ENCODE data around the gene C5orf47.
"Not testable (repeated sequence)": the region's sequence is repeated elsewhere in the genome, so short reads cannot be mapped to it uniquely, and the experiment has no call there.

C5orf47 gene

DNA sequence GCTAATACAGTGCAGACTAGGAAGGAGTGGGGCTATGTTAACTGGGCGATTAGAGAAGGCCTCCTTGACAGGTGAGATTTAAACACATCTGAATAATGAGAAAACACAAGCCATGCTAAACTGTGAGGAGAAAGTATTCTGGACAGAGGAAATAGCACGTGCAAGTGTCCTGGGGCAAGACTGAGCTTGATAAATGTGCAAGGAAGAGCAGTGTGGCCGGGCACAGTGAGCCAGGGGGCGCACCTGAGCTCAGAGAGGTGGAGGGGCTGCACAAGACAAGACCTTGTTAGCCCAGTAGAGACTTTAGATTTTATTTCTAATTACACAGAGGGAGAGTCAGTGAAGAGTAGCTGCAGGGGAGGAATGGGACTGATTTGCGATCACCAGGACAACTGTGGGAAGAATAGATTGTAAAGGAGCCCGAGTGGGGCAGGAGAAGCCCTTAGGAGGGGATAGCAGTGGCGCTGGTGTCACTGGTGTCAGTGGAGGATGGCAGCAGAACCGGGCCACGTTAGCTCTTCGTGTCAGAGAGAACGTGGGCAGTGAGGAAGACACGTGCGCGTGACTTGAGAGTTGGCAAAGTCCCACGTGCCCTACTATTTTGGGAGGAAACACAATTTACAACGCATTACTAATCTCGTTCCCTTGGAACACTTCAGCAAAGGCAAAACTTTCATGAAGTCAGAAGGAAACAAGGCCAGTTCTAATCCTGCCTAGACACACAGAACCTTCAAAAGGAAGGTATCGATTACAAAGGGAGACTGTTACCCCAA lies 17.9 kb upstream of the C5orf47 start:
- no peak for DNase-seq

DNA sequence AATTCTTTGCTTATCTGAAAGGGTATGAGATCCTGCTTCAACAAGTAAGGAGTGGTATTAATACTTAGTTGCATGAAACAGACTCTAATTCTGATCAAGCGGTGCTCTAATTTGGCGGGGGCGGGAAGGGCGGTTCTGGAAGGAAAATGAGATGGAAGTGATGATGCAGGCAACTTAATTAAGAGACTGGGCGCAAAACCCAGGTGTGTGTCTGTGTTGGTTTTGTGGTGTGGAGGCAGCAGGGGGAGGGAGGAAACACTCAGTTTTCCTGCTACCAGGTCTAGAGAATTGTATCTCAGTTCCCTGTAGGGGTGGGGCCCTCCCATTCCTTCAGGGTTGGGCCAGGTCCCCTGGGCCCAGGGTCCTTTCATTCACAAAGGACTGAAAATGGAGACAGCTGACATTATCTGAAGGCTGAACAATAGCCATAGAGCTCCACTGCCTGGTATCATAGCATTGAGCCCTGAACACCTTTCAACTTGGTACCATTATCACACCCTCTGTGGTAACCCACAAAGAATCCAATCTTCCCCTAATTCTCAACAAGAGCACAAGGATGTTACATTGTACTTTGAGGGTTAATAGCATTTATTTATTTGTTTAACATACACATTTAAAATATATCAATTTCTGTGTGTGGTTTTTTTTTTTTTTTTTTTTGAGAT lies 17.2 kb upstream of the C5orf47 start:
- DNase-seq = no peak

DNA sequence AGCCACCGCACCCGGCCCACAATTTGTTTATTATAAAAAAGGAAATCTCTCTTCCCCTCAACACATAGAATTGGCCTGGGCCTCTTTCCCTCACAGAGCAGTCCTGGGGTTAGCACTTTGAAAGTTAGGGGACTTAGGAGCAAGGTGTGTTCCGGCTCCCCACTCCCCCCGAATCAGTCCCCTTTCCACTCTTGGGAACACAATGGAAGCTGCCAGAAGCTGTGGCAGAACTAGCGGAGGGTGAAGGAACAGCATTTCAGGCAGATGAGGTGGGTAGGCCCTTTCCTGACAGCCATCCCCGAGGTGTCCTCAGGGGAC lies 16.4 kb upstream of the C5orf47 start:
- DNase-seq = no peak

DNA sequence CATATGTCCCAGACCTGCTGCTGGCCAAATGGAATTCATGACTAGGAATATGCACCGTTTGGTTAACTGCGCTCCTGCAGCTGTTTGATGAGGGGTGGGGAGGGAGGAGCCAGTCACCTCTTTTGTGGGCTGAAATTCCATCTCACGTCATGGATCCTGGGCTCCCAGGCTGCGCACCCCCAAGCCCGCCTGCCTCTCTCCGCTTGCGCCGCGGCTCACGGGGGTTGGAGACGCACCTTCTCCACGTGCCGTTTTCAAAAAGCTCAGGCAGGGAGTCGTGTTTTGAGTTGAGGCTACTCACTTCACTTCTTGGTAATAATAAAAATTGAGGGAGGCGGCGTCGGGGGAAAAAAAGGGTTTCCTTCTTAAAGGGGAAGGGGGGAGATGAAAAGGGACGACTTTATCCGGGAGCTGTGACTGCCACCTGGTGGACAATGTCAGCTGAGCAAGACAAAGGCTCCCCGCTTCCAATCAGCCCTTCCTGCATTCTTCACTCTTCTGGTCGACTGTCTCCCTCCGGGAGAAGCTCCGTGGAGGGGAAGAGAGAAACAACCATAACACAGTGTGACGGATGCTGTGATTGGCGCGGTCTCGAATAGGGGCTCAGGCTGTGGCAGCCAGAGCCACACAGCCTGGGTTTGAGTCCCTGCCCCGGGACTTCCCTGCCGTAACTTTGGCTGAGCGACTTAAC lies 15.9 kb upstream of the C5orf47 start:
- DNase-seq = peak; percentile 19

DNA sequence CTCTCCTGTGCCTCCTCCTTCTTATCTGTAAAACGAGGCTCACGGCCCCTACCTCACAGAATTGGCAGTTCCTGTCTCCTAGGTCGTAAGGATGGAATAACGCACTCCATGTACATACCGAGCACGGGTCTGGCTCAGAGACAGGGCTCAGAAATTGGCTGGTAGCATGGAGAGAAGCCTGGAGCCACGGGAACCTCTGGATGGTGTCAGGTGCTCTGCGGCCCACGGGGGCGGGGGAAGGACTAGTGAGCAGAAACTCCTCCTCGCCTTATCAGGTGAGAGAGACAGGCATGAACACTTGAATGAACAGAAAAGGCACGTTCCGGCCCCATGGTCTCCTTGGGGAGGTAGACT lies 15.4 kb upstream of the C5orf47 start:
- DNase-seq = no peak

DNA sequence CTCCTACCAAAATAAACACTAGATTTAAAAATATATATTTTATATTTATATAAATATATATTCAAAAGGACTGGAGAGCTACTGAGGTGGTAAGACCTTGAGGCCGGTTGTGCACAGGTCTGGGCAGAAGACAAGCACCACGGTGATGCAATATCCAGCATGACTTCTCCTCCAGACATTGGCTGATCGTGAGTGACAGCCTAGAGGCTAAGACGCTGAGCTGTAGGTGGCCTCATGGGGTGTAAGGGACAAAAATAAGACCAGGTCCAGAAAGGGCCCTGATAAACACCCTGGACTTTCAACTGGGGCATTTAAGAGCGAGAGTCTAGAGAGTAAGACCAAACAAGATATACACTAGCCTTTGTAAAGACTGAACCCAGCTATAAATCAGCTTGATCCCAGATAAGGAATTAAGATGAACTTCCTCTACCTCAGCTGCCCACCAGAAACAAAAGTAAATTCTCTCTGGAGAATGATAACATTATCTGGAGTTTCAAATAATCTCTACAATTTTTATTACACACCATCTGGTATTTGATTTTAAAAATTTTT lies 14.2 kb upstream of the C5orf47 start:
- DNase-seq = no peak

DNA sequence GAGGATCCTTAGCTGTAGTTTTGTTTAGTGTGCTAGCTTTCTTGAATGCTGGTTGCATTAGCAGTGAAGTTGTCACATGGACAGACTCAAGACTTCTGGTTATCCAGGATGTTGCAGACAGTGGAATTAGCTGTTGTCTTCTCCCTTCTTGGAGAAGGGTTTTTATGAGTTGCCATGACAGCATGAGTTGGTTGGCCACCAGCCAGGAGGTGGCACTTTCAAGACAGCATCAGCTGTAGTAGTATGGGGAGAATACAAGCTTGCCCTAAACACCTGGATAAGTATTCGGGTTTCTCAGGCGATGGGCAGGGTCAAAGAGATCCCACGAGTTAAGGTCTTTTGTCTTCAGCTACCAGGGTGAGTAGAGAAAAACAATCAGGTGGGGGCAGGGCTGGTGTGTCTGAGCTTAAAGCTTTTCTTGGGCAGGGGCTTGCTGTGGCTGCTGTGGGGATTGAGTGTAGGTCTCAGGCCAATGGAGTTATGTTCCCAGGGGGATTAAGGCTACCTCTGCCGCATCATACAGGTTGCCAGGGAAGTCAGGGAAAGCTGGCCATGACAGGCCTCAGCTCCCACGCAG lies 7.7 kb upstream of the C5orf47 start:
- no peak for DNase-seq

DNA sequence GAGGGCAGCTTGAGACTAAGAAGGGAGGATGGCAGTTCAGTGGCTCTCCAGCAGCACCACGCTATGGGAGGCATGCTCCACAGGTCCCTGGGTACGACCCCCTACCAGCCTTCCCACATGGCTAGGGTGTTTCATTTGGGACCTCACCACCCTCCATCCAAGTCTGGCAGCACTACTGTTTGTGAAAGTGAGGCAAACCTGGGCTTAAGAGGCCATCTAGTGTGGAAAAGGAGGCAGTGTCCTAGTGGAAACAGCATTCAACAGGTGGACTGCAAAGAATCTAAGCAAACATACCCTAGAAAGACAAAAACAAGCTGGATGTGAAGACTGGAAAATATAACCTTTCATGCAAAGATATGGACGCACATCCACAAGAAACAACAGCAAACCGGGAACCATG lies 4.8 kb upstream of the C5orf47 start:
- no peak for DNase-seq

DNA sequence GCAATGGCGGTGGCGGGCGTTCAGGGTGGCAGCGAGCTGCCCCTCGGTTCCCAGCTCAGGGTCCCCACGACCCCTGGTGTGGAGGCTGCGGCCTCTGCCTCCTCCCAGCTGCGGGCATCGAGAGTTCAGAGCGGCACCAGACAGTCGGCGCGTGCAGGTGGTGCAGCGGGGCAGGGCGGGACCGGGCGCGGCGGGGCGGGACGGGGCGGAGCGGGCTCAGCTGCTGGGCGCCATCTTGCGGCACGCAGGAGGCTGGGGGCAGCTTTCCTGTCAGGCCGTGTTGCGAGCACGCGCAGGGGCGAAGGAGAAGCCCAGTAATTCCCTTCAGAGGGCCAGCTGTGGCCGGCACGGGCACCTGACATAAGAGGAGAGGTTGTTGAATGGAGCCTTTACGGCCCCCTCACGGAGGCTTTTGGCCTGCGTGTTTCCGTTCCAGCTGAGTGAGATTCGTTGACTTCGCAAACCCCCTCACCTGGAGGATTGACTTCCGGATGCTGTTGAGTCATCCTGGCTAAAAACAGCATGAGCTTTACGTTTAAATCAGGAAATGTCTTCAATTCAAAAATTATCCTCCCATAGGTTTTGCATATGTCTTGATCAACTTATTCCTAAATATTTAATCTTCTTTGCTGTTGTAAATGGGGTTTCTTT lies 587 bp downstream of the C5orf47 start:
- DNase-seq = no peak

DNA sequence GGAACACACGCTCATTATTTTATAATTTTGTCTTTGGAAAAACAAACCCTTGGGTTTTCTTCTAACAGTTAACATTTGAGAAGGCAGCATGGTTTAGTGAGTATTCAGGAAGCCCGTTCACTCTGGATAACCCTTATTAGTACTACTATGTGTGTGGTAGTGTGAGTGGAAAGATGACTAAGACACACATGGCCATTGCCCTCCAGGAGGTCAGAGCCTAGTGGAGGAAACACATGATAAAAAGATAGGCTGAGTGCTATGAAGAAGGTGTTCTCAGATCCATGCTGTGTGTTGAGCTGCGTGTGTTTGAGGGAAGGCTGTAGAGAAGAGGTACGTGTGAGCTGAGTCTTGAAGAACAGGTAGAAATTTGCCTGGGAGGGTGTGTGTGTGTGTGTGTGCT lies 8.4 kb downstream of the C5orf47 start:
- DNase-seq = no peak

DNA sequence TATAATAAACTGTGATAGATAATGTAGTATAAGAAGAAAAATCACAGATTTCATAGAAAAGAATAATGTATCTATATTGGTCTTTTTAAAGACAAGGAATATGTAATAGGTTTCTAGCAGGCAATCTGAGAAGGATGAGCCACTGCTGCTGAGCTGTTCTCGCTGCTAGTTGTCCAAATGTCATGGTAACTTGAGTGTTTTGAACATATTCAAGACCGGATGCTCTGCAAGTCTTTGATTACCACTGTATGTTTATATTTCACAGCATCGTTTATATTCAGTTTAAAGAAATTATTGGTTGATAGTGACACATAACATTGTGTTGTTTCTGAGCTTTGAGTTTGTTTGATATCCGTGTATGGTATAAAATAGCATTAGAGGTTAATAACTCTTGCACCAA lies 9.6 kb downstream of the C5orf47 start:
- no peak for DNase-seq

DNA sequence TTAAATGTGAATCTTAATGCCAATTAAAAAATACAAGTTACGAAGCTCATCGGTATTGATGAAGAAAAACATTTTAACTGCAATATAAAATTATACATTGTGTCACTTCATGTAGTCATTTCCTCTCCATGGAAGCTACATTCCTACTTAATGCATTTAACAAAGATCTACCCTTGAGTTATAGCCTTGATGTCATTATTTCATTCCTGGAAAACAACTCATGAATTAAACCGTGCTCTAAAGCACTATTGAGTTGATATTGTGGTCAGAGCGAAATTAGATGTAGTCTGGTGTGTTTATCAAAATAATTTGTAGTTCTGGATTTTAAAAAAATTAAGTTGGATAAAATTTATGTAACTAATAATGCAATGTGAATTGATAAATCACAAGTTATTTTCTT lies 11.1 kb downstream of the C5orf47 start:
- DNase-seq = no peak

DNA sequence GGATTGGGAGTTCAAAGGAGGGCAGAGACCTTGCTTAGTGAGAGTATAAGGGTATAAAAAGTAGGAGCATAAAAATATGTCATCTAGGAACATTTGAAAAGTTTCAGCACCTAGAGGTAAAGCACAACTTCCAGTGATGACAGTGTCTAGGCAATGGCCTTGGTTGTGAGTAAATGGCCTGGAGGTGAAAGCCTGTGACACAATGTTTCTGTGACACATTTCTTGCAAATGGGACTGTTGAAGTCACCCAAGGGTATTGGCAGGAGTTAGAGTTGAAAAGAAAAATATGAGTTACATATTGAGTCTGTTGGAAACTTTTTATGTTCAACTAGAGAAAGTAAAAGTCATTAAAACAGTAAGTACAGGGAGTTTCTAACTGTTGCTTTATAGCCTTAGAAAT lies 14.8 kb downstream of the C5orf47 start:
- no peak for DNase-seq

DNA sequence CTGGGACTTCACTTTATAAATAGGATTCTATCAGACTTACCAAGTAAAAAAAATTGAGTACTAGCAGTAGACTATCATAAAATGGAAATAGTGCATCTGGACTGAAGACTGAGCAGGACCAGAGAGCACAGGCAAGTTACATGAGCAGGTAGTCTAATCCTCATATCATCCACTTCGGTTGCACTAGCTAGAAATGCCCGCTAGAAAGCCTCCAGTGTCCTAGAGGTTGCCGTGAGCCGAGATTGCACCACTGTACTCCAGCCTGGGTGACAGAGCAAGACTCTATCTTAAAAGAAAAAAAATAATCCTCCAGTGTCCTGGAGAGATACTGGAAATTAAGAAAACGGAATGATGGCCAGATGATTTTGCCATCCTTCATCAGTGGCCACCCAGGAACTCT lies 20.0 kb downstream of the C5orf47 start:
- DNase-seq = no peak

DNA sequence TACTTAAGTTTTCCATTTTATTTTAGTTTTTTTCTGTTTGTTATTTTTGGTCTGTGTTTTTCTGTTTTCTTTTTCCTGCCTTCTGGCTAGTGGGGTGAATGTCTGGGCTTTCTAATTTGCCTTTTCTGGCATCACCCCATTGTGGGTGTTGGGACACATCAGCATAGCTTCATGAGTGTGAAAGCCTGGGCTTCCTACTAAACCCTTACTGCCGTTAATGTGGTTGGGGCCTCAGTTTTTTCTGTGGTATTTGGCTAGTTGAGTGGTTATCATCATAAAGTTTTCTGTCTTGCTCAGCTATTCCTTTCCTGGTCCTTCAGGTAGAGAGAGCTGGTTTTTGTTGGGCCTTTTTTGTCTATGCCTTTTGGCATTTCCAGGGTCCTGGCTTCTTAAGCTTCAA lies 21.4 kb downstream of the C5orf47 start:
- no peak for DNase-seq

DNA sequence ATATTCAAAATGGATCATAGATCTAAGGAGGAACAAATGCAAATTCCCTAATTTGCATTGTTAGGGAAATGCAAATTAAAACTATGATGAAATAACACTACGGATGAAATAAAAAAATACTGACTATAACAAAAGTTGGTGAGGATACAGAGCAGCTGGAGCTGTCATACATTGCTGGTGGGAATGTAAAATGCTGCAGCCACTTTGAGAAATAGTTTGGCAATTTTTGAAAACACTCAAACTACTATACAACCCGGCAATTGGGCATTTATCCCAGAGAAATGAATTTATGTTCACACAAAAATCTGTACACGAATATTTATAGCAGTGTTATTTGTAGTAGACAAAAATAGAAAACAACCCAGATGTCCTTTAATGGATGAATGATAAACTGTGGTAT lies 22.5 kb downstream of the C5orf47 start:
- no peak for DNase-seq

DNA sequence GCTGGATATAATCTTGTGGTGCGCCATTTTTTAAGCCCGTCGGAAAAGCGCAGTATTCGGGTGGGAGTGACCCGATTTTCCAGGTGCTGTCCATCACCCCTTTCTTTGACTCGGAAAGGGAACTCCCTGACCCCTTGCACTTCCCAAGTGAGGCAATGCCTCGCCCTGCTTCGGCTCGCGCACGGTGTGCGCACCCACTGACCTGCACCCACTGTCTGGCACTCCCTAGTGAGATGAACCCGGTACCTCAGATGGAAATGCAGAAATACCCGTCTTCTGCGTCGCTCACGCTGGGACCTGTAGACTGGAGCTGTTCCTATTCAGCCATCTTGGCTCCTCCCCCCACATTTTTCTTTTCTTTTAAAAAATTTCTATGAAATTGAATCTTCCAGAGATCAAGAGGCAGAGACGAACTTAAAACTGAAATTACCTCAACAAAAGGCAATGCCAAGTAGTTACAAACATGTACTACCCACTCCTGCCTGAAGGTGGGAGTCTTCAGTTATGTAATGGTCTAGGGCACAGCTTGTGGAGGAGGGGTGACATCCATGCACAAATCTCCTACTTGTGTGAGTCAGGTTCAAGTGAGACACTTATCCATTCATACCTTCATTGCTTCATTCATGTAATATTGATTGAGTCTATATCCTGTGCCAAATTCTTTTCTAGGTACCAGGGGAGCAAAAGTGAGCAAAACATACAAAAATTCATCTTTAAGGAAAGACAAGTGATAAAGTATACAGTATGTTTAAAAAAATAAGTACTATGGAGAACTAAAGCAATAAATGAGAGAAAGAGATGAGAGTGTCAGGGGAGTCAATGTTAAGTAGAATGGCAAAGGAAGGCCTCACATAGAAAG lies 31.3 kb downstream of the C5orf47 start:
- DNase-seq = not testable (repeated sequence)

DNA sequence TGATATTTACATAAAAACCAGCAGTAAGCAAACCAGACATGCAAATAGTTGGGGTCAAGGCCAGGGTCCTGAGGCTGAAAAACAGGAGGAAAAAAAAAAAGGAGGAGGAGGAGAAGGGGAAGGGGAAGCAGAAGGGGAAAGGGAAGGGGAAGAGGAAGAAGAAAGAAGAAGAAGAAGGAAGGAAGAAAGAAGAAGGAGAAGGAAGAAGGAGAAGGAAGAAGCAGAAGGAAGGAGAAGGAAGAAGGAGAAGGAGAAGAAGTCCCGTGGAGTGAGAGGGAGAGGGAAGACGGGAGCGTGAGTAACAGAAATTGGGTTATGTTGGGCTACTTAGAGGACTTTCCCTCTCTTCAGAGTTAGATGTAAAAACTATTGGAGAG lies 31.9 kb downstream of the C5orf47 start:
- DNase-seq = no peak

DNA sequence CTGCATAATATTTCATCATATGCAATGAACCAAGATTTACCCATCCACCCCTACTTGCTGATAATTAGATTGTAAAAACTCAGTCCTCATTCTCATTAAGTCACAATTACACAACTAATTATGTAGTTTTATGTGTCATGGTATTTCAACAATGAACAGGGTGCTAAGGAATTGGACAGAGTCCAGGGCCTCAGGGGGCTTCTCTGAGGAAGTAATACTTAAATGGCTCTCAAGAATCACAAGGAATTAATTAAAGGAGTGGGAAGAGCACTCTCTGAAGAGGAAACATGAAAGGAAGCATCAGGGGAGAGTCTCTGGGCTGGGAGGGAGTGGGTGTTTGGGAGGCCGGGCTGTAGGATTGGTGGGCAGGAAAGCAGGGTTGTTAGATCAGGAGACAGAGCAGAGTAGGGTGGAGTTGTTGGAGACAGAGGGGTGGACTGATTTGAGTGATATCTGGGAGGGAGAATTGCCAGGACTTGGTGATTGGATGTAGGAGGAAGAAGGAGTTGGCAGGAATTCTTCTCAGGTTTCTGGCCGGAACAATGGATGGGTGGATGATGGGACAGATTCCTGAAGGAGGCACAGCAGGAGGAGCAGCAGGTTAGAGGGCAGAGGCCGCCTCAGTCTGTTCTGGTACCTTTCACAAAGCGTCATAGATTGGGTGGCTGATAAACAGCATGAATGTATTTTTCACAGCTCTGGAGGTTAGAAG lies 33.6 kb downstream of the C5orf47 start:
- no peak for DNase-seq

DNA sequence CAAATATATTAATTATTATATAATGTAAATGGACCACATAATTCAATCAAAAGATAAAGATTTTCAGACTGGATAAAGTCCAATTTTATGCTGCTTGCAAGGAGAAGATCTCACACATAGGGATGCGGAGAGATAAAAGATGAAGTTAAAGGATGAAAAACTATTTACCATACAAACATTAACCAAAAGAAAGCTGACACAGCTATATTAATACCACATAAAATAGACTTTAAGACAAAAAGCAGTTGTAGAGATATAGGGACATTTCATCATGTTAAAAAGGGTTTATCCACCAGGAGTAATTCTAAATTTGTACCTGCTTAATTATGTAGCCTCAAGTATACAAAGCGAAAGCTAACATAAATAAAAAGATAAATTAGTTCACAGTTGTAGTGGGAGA lies 41.3 kb downstream of the C5orf47 start:
- DNase-seq = no peak

DNA sequence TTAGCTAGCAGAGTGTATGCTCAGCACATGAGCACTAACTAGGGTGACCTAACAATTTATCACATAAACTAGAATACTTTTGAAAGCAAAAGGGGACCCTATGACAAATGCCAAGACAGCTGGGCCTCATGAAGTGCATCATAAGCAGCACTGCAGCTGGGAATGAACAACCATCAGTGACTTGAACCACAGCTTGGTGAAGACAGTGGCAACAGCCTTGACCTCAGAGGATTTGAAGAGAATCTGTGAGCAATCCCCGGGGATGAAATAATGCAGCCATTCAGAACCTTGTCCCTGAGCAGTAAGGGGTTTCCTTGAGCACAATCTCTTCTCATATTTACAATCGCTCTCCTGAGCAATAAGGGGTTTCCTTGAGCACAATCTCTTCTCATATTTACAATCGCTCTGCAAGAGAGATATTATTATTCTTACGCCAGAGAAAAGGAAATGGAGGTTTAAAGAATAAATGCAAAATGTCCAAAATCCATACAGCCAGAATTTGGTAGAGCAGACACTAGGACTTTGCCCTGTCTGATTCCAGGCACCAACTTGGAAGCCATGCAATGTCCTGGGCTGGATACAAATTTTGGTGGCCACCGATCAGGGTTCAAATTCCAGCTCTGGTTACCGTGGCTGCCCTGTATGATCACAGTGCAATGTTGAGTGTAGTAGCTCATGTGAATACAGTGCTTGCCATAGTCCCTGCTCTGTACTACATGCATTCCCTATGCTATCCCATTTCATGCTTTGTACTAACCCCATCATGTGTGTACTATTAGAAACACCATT lies 55.7 kb downstream of the C5orf47 start:
- DNase-seq = no peak

All from GF-D8 (cell line).